ENCODE measurements around the gene SDHA.
"Not testable (repeated sequence)": the region's sequence is repeated elsewhere in the genome, so short reads cannot be mapped to it uniquely, and the experiment has no call there.

Gene SDHA

DNA sequence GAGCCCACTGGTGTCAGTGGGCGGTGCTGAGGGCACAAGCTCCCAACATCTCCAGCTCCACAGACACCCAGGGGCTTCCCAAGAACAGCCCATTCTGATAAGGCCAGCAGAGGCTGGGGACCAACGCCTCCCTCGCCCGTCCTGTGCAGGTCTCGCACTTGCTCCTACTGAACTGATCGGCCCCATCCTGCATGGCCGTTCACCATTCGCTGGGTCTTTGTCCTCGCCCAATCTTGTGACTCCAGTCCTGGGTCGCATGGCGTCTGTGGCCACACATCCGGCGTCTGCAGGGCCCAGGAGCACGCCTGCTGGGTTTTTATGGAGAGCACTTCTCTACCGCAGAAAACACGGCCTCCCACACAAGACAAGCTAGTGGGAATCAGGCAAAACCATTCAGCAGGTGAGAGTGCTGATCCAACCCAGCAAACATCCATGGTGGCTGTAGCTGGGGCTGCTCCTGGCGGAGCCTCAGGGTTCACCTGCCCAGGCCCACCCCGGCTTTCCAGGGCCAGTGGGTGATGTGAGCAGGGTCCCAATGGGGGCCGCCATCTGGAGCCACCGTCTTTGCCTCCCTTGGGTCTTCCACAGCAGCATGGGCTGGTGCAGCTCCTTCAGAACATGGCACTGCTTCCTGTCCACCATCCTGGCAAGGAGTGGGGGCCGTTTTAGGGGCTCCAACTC, 19.5 kb upstream of the SDHA start:
- no peak for DNase-seq

GRCh38 chr5:199197-199949, 18.7 kb upstream of the SDHA start:
- no peak for DNase-seq

DNA sequence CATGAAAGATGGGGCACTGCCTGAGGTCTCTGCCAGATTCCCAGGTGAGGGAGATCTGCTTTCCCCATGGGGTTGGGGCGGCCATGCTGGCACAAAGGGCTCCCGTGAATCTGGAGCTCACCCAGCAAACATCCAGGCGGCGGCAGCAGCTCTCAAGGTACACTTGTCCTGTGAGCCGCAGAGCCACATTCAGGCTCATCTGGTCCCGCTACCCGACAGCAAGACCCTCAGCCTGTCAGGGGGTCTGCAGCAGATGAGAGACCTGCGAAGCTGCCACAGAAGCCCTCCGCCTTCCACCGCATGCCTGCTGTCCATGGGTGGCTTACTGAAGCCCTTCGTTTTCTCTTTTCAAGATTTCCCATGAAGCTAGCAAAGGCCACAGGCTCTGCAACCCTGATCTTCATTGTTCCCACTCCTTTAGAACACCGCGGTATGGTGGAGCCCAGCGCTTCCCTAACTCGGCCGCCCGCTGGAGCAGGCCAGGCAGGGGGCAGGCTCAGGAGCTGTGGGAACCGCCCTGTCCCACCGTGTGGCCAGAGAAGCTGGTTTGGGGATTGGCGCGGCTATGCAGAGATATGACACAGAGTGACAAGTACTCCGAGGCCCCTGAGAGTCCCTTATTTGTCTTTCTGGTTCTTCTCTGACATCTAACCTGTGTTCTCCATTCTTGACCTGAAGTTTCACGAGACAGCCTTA, 18.0 kb upstream of the SDHA start:
- DNase-seq, result no peak

DNA sequence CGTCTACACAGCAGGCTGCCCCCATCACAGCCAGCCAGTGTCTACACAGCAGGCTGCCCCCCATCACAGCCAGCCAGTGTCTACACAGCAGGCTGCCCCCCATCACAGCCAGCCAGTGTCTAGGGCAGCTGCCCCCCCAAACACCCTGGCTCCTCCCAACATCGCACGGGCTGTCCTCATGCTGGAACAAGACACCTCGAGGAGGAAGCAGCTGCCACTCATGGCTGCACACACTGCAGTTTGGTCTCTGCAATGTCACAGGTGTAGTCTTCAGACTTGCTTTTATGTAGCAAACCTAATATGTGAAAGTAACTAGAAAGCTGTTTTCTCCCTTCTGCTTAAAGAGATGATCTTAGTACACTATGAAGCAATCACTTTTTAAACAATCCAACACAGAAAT, 17.1 kb upstream of the SDHA start:
- DNase-seq, result no peak

GRCh38 chr5:201672-202071, 16.4 kb upstream of the SDHA start:
- no peak for DNase-seq

DNA sequence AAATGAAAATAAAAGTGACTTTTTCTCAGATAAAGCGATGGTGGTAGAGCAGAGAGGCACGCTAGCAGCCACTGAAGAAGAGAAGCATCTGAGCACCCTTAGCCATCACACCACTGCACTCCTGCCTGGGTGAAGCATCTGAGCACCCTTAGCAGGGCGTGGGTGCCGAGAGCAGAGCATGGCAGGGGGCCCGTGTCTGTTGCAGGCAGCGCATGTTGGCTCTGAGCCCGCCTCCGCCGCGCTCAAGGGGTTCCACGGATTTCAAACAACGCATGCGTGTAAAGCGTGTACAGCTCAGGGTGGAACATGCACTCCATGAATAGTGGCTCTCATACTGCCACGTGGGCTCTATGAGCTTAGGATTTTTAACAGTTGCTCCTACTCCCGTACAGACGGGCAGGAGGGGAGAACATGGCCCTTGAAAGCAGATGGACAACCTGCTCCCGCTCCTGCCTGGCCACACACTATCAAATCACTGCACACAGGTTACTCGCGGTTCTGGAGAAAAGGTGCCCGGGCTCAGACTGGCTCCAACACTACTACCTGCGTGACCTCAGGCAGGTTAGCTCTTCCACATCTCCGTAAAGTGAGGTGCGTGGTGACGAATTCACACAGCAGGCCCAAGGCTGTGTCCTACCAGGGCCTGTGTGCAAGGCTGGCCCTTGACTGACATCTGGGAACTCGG, 14.7 kb upstream of the SDHA start:
- DNase-seq, result no peak

- DNase-seq, result no peak
Measured at GRCh38 chr5:204001-204400, 14.1 kb upstream of the SDHA start.

DNA sequence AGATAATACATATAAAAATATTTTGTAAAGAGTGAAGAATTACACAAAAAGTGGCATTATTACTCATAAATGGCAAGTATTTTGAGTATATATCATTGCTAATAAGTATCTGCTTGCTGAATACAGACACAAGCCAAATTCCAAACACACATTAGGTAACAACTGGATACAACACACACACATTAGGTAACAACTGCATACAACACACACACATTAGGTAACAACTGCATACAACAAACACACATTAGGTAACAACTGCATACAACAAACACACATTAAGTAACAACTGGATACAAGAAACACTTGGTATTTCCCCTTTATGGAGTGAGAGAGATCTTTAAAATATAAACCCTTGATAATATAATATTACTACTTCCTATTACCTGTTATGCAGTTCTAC, 13.7 kb upstream of the SDHA start:
- no peak for DNase-seq

GRCh38 chr5:204966-205670, 13.0 kb upstream of the SDHA start:
- DNase-seq, result no peak

- no peak for DNase-seq
Measured at GRCh38 chr5:206406-206805, 11.7 kb upstream of the SDHA start.

DNA sequence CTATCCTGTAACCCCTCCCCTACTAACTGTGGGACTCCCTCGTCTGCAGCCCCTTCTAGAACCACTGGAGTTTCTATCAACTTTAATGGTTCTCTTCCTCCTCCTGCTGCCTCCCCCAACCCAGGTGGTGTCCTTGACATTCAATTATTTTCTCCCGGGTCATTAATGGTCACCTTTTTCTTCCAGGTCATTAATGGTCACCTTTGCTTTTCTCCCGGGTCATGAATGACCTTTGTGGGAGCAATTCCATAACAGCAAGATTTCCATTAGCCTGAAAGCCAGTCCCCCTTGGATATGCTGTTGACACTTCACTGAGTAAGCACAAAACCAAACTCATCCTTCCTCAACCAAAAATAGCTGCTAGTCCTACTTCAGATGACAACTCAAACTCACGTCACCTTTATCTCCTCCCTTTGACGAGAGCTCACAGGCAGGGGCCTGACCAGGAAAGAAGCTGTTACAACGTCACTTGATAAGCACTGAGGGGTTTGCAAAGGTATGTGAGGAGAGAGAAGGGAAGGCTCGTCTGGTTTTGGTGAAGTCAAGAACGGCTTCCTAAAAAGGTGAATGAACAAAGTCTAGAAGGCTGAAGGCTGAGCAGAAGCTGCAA, 11.1 kb upstream of the SDHA start:
- no peak for DNase-seq

- DNase-seq, result no peak
Measured at GRCh38 chr5:207599-207998, 10.5 kb upstream of the SDHA start.

DNA sequence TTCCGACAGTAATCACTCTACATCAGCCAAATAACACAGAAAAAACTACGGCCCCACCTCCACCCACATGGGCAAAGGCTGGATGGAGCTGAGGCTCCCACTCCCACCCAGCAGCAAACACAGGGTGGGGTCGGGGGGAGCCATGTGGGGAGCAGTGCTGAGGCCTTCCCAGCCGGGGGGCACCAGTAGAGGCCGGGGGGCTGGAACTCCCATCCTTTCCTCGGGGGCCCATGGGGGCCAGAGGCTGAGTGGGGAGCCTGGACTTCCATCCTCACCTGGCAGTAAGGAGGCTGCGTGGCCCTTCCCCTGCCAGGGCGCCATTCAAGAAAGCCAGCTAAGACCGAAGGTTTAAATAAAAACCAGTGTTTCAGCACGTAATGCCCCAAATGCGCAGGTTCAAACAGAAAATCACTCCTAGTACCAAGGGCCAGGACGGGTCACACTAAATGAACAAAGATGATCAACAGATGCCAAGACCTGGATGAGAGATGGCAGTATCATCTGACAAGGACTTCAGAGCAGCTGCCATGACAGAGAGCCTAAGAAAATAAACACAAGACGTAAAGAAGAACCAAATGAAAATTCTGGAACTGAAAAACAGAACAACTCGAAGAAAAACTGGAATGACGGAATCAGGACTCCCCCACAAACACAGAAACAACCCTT, 9.5 kb upstream of the SDHA start:
- DNase-seq, result no peak

DNA sequence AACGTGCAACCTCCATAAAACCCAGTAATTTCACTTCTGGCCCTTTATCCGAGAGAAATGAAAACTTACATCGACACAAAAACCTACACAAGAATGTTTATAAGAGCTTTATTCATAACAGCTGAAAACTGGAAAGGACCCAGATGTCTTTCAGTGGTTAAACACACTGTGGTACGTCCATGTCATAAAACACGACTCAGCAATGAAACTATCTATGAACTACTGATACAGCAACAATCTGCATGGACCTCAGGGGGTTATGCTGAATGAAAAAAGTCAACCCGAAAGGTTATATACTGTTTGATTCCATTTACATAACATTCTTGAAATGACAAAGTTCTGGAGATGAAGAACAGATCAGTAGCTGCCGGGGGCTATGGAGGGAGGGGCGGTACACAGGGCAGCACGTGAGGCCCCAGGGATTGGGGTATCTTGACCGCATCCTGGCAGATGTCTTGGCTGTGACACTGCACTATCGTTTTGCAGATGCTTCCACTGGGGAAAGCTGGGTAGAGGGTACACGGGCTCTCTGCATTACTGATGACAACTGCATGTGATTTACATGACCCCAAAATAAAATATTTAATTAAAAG, 4.2 kb upstream of the SDHA start:
- DNase-seq, result no peak

DNA sequence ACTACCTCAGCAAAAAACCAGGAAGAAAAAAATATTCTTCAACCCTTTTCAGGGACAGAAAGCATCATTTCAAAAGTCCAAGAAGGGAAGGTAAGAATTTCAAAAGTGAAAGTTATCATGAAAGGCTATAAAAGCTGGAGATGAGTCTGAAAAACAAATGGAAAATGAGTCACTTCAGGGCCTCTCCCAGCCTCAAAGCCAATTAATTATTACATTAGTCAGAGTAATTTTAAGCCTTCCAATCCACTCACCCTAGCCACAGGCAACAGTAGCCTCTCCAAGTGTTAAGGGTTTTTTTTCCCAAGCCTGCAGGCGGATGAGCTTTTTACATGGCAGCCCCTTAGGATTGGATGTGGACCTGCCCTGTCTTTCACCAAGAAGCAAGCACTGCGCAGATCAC, 2.9 kb upstream of the SDHA start:
- not testable (repeated sequence) for DNase-seq

GRCh38 chr5:216076-216475, 2.0 kb upstream of the SDHA start:
- DNase-seq, result not testable (repeated sequence)

DNA sequence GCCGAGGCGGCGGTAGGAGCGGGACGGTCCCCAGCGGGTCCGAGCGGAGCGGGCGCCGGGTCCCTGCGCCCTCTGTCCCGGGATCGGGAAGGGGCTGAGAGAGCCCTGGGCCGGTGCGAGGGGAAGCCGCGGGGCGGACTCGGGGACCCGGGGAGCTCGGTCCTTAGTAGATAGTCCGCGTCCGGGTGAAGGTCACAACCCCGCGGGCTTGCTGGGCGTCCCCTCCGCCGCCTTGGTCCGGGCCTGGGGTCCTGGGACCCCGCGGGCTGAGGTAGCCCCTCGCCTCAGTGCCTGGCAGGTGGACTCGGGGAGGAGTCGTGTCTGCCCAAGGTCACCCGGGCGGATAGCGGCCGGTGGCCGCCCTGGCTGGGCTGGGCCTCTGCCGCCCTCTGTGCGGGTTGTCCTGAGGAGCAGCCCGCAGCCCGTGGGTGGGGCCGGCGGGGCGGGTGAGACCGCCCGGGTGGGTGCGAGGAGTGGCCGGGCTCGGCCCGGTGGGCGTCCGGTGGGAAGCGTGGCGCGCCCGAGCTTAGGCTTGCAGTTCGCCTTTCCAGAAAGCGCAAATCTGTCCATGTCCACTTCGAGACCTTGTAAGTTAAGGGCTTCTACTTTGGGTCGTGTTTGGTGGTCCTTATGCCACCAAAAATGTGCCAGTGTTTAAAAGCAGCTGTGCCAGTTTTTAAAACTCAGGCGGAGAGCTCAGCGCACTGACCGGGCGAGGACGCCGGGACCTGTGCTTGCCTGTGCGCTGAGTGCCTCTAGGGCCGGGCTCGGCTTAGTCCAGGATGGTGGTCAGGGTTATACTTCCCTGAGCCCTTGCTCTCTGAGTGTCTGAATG, 554 bp downstream of the SDHA start:
- DNase-seq, result no peak

- DNase-seq, result no peak
Measured at GRCh38 chr5:219460-219863, 1.3 kb downstream of the SDHA start.

- DNase-seq, result no peak
Measured at GRCh38 chr5:219991-220390, 1.9 kb downstream of the SDHA start.

DNA sequence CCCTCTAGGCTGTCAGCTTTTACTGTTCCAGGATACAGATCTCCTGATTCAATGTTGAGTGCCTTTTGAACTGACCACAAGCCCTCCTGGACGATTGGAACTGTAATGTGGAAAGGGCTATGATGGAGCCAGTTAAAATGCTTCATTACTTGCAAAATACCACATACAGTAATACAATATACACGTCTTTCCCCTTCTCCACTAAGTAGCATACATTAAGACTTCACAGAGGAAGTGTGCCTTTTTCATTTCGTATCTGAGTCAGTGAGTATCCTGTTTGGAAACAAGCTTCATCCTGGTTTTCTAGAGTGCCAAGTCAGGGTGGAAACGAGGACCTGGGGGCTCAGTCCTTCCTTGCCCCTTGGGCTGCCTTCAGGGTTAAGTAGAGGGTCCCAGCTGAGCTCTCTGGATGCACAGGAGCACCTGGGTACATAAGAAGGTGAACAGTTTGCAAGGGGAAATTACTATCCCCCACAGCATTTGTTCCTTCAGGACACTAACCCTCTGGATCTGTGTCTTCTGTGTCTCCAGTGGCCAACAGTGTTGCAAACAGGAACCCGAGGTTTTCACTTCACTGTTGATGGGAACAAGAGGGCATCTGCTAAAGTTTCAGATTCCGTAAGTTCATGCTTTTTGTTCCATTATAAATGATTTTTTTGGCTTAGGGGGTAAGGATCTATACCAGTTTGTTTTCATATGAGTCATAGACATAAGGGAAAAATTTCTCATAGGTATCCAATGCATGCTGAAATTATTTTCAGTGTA, 5.0 kb downstream of the SDHA start:
- not testable (repeated sequence) for DNase-seq
